GM18951 (cell line): Measurements from ENCODE around the gene DNASE1L3.
A peak's percentile ranks its signal among the peaks of the same experiment; 100 is the strongest.
"Not testable (repeated sequence)": the region's sequence is repeated elsewhere in the genome, so short reads cannot be mapped to it uniquely, and the experiment has no call there.

Experiments
- POLR2A ChIP-seq: IDR thresholded peaks from 4 replicates; pipeline ENCODE4 v1.6.1; 2011; ENCODE audit warnings: mild to moderate bottlenecking; ENCODE audit not compliant: insufficient read length, insufficient read depth; ENCODE audit errors: extremely low read depth
- in situ Hi-C: fragments of 300-500 bp; cut with MboI; formaldehyde crosslinking; loops from one replicate; pipeline ENCODE4 v1.12.0; 2022; ENCODE audit warnings: low sequenced_read_pairs, mixed read lengths, inconsistent platforms; ENCODE audit not compliant: unreplicated experiment

Gene DNASE1L3

DNA sequence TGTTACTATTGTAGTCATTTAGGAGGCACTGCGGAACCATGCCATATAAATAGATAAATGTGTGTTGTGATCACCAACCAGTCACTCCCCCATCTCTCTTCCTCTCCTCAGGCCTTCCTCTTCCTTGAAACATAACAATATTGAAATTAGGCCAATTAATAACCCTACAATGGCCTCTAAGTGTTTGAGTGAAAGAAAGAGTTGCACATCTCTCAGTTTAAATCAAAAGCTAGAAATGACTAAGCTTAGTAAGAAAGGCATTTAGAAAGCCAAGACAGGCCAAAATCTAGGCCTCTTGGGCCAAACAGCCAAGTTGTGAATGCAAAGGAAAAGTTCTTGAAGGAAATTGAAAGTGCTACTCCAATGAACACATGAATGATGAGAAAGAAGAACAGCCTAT, 8.1 kb upstream of the DNASE1L3 start:
- no peak for TF ChIP-seq POLR2A
- in situ Hi-C loops, result no loop called here

DNA sequence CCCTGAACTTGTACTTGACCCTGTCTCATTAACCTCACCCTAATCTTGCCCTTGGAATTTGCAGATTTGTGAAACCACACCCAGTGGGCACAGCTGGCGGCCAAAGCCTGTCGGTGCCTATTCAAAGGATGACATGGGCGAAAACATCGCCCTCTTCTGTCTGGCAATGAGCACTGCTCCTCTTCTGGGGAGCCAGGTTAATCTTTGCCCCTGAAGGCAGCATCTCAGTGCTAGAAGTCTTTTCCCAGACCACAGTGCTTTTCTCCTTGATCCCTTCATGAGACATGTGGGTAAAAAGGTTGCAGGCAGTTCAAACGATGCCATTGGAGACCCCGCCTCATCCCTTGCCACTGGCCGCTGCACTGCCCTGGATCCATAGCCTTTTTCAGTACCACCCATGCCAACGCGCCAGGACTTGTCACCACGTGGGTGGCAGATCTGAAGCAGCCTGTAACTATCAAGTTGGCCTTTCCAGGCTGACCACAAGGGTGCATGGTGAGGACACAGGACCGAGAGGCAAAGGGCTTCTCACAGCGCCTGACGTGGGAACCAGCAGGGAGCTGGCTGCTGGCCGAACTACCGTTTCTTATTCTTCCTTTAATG, 6.5 kb upstream of the DNASE1L3 start:
- in situ Hi-C loops, result no loop called here
- TF ChIP-seq POLR2A, result no peak

DNA sequence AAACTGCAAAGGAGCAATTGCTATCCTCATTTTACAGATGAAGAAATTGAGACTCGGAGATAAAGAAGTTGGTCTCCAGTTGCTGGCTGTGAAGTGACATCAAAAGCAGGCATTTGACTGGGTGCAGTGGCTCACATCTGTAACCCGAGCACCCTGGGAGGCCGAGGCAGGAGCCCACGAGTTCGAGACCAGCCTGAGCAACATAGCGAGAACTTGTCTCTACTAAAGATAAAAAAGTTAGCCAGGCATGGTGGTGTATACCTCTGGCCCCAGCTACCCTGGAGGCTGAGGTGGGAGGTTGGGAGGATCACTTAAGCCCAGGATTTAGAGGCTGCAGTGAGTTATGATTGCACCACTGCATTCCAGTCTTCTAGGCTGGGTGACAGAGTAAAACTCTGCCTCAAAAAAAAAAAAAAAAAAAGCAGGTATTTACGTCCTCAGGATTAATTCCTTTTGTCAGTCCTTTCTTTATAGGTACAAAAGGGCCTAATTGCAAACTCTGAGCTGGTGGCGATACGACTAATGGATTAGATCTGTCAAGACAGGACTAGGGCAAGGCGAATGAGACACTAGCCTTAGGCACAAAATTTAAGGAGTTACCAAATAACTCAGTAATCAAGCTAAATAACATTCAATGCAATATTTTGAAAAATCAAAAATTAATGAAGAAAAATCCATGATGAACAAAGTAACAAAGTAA, 5.9 kb upstream of the DNASE1L3 start:
- in situ Hi-C loops, result no loop called here

DNA sequence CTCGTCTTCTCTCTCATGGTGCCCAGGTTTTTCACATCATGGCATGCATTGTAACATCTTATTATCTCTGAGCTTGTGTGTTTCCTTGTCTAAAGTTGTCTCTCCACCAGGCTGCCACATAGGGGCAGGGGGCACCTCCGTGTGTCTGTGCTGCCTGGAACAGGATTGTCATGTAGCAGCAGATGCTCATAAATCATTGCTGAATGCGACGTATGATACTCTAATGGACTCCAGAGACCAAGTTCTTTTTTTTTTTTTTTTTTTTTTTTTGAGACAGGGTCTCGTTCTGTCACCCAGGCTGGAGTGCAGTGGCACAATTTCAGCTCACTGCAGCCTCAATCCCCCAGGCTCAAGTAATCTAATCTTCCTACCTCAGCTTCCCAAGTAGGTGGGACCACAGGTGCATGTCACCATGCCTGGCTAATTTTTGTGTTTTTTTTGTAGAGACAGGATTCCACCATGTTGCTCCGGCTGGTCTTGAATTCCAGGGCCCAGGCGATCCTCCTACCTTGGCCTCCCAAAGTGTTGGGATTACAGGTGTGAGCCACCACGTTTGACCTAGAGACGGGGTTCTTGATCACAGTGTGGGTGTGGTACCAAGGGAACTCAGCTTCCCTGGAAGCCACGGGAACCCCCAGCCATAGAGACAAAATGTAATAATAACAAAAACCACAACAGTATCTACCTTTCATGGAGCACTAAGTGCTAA, 4.7 kb upstream of the DNASE1L3 start:
- in situ Hi-C loops, result no loop called here
- no peak for TF ChIP-seq POLR2A

More for the DNA sequence above, 5.9 kb upstream of the DNASE1L3 start:
- TF ChIP-seq POLR2A, result no peak

DNA sequence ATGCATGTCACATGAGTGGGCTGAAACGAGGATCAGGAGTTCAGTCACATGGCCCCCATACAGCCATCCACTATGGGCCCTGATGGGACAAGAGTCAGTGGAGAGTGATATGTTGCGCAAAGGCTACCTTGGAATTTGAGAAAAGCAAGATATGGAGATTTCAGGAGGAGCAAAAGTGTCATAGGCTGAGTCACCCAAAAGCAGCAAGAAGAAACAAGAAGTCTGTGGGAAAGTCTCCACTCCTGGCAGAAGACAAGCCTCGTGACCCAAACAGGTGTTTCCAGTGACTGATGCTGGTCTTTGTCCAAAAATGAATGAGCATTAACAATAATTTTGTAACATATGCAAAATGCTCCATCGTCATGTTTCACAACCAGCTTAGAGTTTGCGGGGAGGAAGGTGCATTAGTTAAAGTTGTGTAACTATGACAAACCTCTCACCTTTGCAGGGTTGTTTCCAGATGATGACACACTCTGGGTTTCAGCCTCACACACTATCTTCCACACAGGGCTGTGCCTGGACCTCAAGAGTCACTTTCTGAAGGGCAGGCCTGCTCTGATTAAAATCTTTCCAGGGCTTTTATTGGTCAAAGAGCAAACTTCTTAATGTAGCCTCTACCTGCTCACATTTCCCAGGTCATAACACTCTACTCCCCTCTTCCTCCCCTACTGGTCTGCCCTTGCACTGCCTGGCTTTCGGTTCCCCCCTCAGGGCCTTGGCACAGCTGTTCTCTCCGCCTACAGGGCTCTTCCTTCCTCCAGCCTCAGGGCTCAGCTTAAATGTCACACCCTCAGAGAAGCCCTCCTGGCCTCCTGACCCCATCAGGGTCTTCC, 3.9 kb upstream of the DNASE1L3 start:
- in situ Hi-C loops, result no loop called here
- peak; percentile 24 for TF ChIP-seq POLR2A

DNA sequence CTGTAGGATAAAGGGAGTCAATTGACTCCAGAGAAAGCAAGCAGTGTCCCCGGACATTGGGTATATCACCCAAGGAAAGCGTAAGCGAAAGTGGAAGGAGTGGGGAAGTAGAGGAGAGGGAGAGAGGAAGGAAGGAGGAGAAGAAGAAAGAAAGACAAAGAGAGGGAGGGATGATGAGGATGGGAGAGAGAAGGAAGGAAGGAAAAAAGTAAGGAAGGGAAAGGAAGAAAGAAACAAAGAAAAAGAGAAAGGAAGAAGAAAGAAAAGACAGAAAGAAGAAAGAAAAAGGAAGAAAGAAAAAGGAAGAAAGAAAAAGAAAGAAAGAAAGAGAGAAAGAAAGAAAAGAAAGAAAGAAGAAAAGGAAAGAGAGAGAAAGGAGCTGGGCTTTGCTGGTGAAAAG, 839 bp downstream of the DNASE1L3 start:
- in situ Hi-C loops, result no loop called here
- TF ChIP-seq POLR2A, result no peak

DNA sequence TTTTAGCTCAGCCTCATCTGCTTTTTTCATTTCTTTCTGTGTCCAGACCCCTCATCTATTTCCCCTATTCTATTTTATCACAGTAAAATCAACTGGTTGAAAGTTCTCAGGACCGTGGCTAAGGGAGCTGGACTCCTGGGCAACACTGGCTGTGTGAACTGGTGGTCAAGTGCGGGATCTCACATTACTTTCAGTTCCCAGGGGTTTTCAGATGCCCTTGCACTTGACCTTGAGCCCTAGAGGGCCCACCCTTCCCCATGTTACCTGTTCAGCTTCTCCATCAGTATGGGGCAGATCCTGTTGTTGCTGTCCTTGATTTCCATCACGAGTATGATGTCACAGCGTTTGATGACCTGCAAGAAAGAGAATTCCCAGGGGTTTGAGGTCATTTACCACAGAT, 2.8 kb downstream of the DNASE1L3 start:
- in situ Hi-C loops, result no loop called here
- TF ChIP-seq POLR2A, result no peak

DNA sequence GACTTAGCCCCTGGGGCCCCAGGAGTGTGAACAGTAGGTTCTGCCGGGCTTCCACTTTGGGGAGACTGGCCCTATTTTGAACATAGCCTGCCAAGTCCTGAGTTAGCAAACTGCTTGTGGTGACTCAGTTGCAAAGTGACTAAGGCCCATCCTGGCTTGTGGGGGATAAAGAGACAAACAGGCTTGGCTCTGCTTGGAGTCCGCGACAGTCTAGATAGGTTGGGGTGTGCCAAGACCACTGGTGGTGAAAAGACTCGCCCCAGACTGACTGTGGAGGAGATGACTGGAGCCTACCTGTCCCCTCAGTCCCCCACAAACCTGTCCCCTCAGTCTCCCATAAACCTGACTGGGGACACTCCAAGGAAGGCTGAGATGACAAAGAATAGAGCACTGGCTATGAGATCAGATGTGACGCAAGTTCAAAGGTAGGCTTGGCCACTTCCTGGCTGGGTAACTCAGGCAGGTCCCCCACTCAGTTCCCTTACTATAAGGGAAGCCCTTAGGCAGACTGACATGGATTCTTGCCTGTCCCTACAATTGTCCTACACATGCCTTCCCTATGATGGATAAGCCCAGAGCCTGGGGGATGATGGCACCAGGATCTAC, 4.3 kb downstream of the DNASE1L3 start:
- no peak for TF ChIP-seq POLR2A
- in situ Hi-C loops, result no loop called here

DNA sequence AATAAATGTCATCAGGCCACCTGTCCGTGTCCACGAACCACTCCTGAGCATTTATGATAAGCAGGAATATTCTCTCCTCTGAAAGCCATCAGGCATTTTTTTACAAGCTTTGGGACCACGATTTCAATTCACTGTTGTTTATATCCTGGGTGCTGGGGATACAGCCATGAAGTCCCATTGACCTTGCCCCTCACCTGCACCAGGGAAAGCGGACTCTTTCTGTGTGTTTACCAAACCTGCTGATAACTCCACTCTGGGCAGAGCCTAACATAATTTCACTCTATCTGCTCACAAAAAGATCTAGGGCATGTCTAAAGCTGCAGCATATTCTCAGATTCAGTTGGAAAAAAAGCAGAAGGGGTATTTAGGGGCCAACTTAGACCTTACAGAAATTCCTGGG, 4.8 kb downstream of the DNASE1L3 start:
- in situ Hi-C loops, result no loop called here
- no peak for TF ChIP-seq POLR2A

DNA sequence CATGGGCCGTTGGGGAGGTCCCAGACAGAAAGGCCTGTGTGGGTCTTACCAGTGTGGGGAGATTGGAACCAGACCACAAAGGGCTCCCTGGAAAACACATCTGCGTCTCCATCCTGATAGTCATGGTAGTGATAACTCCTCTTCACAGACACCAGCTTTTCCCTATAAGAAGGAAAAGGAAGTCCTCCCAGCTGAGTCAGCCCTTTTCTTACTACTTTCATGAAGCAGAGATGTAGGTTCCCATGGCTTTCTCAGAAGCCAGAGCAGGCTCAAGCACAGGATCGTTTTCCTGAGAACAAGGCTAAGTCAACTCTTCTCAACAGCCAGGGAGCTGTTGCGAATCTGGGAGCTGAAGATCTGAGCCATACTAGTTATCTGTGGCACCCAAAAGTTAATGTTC, 6.1 kb downstream of the DNASE1L3 start:
- in situ Hi-C loops, result no loop called here
- TF ChIP-seq POLR2A, result no peak

DNA sequence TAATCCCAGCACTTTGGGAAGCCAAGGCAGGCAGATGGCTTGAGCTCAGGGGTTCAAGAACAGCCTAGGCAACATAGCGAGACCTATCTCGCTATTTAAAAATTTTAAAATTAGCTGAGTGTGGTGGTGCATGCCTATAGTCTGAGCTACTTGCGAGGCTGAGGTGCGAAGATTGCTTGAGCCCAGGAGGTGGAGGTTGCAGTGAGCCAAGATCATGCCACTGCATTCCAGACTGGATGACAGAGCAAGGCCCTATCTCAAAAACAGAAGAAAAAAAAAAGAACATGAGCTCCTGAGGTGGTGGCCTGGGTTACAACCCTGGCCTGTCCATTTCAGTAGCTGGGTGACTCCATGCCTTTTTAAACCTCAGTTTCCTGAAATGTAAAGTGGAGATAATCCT, 7.2 kb downstream of the DNASE1L3 start:
- no peak for TF ChIP-seq POLR2A
- in situ Hi-C loops, result no loop called here

DNA sequence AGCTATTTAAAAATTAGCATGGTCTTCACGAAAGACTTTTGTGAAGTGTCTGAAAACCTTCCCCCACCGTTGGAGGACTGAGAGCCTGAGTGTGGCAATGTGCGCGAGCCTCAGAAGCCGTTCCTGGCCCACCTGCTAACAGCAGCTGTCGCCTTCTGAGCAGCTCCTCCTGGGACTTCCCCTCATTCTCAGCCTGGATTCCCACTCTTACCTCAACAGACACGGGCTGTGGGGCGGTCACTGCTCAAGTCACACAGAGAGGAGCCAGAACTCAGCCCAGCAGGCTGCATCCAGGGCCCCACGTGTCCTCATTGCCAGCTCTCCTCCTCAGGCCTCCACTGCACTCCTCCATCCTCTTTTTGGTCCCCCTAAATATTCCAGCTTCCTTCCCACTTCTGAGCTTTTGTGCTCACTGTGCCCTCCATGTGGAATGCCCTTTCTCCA, 7.8 kb downstream of the DNASE1L3 start:
- in situ Hi-C loops, result no loop called here
- no peak for TF ChIP-seq POLR2A

DNA sequence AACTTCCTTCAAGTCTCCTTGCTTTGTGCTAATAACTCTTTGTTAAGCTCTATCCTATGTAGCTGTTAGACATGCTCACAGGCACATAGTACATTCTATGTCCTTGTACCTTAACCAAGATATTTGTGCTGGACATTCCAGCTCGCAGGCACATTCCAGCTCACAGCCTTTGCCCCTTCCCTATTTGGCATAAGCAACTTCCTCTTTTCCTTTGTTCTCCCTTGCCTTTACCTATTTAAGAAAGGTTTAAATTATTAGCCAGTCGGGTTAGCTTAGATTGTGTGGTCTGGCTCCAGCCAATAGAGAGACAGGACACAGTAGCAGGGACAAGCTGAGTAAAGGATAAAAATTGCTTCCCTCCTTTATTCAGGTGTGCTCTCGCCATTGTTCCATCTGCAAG, 9.3 kb downstream of the DNASE1L3 start:
- in situ Hi-C loops, result not testable (repeated sequence)
